ENCODE measurements around the gene MDN1.
"Not testable (repeated sequence)": the region's sequence is repeated elsewhere in the genome, so short reads cannot be mapped to it uniquely, and the experiment has no call there.

MDN1 gene

GRCh38 chr6:89734526-89734925, 85.1 kb downstream of the MDN1 start:
- no peak overlapping the region for H3K27ac ChIP-seq
- TF ChIP-seq ZFX (IDR thresholded peaks at IDR 0.05) = no peak
- TF ChIP-seq CTCF (conservative IDR thresholded peaks at IDR 0.05) = no peak

GRCh38 chr6:89731924-89732567, 87.5 kb downstream of the MDN1 start:
- no peak for TF ChIP-seq CTCF (conservative IDR thresholded peaks at IDR 0.05)
- TF ChIP-seq ZFX (IDR thresholded peaks at IDR 0.05) = no peak
- H3K27ac ChIP-seq = no peak overlapping the region

- not testable (repeated sequence) for H3K27ac ChIP-seq
These were observed 88.3 kb downstream of the MDN1 start for GRCh38 chr6:89731262-89731661.

GRCh38 chr6:89729818-89730217, 89.8 kb downstream of the MDN1 start:
- no peak overlapping the region for H3K27ac ChIP-seq
- TF ChIP-seq ZFX (IDR thresholded peaks at IDR 0.05) (no peak), CTCF (conservative IDR thresholded peaks at IDR 0.05) (no peak)

GRCh38 chr6:89727501-89727900, 92.1 kb downstream of the MDN1 start:
- H3K27ac ChIP-seq = no peak overlapping the region
- no peak for TF ChIP-seq CTCF (conservative IDR thresholded peaks at IDR 0.05)
- TF ChIP-seq ZFX (IDR thresholded peaks at IDR 0.05) = no peak

GRCh38 chr6:89724981-89725380, 94.6 kb downstream of the MDN1 start:
- no peak overlapping the region for H3K27ac ChIP-seq
- TF ChIP-seq CTCF (conservative IDR thresholded peaks at IDR 0.05) (no peak), ZFX (IDR thresholded peaks at IDR 0.05) (no peak)

GRCh38 chr6:89723046-89723445, 96.5 kb downstream of the MDN1 start:
- no peak overlapping the region for H3K27ac ChIP-seq
- TF ChIP-seq ZFX (IDR thresholded peaks at IDR 0.05) = no peak
- TF ChIP-seq CTCF (conservative IDR thresholded peaks at IDR 0.05) = no peak

GRCh38 chr6:89716532-89716931, 103.1 kb downstream of the MDN1 start:
- no peak overlapping the region for H3K27ac ChIP-seq
- TF ChIP-seq ZFX (IDR thresholded peaks at IDR 0.05) (no peak), CTCF (conservative IDR thresholded peaks at IDR 0.05) (no peak)

All from C4-2B (cell line).